Muscle of back (tissue), 11 donors: ENCODE data around the gene HSD17B12. TPM values are rescaled to one million over a fixed set of nuclear protein-coding genes. Genes with fewer than 3 reads are reported as not detected.

Experiments used
- DNase-seq, 3 donors: peaks; one replicate each; pipeline versions ENCODE4 v3.0.0 to v3.0.0-alpha.2; 2013
- polyA plus RNA-seq, 10 donors: library from polyadenylated mRNA; unstranded; fragments of 120-200 nt; gene quantifications; one replicate each; pipeline ENCODE4 v1.2.1, GENCODE V29; 2013; ENCODE audit not compliant: insufficient read length in 10 of 10

Gene HSD17B12
- polyA plus RNA-seq, 10 donors = 28.9 to 44.3 (median 38.0) TPM

DNA sequence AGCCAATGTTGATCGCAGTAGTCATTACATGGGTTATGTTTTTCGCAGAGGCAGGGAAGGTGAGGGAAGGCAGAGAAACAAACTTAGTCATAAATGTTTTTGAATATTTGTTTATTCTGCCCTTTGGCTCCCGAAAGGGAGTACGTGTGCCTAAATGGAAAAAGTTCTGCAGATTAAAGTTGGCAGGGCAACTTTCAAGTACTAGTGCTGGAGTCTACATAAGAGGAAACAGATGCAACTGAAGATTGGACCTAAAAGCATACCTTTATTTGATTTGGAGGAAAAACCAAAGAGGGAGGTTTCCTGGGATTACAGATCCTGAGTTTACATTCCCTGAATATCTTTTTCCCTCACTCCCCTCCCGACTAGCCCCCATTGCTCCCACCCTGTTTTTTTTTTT, 5.7 kb downstream of the HSD17B12 start:
- DNase-seq = no peak

DNA sequence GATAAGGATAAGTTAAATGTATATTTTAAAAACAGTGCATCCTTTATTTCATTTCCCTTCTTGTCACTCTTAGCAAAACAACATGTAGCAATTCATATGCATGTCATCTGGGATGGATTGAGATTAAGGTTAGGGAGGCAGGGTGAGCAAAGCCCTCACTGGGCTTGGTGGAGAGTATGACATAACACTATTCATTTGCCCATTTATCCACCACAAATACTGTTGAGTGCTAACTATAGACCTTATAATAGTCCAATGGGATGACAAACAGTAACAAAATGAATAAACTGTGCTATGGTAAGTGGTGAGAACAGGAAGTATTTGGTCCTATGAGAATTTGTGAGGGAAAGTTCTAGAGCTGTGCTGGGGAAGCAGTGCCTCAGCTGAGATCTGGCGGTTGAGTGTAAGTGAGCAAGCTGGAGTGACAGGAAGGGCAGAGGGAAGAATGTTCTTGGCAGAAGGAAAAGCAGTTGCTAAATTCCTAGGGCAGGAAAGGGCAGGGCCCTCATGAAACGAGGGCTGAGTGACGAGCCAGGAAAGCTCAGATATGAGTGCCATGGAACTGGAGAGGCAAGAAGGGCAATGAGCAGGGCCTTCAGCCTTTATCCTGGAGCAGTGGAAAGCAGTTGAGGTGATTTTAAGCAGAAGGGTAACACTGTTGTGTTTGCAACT, 6.7 kb downstream of the HSD17B12 start:
- peak in 2 of 3 donors; percentile 1 to 7 for DNase-seq

DNA sequence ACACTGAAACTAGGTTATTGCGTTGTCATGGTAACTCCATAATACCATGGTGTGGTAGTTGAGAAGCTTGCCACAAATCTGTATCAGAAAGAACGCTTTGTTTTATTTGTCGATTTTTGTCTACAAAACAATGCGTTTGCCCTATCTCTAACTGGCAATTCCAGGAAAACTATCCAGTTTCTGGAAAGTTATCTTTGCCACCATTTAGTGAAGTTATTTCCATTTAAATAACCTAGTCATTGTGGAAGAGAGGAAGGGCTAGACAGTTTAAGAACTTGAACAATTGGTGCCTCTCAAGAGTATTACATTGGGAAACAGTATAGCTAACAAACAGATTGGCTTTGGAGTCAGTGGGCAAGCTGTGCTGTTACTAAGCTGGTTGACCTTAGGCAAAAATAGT, 7.9 kb downstream of the HSD17B12 start:
- no peak for DNase-seq

- DNase-seq = no peak
Measured at GRCh38 chr11:43689167-43689566, 8.6 kb downstream of the HSD17B12 start.

- DNase-seq = no peak
Measured at GRCh38 chr11:43690929-43691725, 10.6 kb downstream of the HSD17B12 start.

GRCh38 chr11:43691806-43692205, 11.3 kb downstream of the HSD17B12 start:
- DNase-seq = no peak

DNA sequence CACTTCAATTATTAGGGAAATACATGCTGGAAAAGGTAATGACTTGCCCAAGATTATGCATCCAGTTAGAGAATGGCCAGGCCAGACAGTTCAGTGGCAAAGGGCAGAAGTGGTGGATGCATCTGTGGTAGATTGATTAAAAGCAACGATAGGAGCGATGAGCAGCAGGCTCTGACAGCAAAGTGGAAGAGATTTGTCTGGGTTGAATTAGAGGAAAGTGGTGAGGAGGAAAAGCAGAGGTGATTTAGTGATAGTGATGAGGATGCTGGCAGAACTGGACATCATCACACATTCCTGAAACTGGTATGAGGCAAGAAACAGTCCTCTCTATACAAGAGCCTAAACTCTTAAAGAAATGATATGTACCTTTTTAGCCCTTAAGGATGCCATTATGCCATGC, 12.5 kb downstream of the HSD17B12 start:
- no peak for DNase-seq

GRCh38 chr11:43693731-43694130, 13.2 kb downstream of the HSD17B12 start:
- DNase-seq = no peak

GRCh38 chr11:43694477-43694876, 13.9 kb downstream of the HSD17B12 start:
- DNase-seq = no peak

DNA sequence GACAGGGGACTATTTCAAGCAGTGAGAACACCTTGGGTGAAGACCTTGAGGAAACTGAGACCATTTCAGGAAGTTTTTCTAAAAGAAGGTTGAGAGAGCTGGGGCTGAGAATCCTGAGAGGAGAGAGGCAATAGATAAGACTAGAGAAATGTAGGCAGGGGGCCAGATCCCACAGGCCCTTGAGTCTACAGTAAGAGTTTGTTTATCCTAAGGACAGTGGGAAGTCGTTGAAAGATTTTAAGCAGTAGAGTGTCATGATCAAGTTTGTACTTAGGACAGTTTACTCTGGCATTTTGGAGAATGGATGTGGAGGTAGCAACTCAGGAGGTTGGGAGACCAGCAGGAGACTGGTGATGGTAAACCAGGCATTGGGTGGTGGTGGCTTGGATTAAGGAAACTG, 17.1 kb downstream of the HSD17B12 start:
- peak in 1 of 3 donors; percentile 3 for DNase-seq

- no peak for DNase-seq
Measured at GRCh38 chr11:43699870-43700269, 19.3 kb downstream of the HSD17B12 start.

- no peak for DNase-seq
Measured at GRCh38 chr11:43706631-43707030, 26.1 kb downstream of the HSD17B12 start.

DNA sequence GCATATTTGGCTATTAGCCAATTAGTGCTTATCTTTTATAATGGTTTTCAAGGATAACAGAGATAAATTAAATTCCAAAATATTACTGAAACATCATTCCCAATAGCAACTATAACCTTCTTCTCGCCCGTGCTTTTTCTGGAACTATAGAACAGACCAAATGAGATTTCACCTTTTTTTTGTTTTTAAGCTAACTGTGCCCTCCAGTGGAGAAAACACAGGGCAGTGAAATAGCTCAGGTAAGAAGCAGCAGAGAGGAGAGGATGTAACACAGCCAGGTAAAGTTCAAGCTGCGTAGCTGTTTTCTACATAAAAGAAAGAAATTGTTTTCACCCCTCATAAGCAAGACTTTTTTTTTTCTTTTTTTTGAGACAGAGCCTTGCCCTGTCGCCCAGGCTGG, 28.2 kb downstream of the HSD17B12 start:
- DNase-seq = no peak

DNA sequence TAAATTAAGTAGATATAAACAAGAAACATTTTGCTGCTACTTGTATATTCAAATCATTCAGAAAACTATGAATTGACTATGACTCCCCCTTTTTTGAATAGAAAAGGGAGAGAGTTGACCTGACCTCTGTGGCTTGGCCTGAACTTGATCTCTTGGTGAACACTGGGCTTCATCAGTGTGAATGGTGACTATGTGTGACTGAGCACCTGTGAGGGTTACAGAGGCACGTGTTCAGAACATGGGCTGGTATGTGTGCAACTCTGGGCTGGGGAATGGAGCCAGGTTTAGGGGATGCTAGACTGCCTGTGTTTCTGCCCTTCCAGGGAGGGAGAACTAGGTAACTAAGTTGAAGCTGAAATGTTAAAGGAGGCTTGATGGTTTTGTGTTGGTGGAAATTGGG, 29.2 kb downstream of the HSD17B12 start:
- DNase-seq = no peak

DNA sequence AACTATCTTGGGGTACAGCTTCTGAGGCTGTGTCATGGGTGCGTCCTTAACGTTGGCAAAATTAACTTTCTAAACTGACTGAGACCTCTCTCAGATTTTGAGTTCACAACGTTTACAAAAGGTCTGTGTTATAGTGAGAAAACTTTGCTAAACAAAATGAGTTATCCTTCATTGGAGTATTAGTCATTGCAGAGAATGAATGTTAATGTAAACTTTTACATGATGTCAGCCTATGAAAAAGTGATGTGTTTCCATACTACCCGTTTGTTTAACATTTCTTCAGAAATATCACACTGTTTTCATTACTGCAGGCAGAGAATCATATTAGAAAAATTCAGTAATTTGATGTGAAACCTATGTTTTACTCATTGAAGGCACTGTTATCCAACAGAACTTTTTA, 32.1 kb downstream of the HSD17B12 start:
- DNase-seq = peak in 1 of 3 donors; percentile 12

- DNase-seq = no peak
Measured at GRCh38 chr11:43718373-43718772, 37.8 kb downstream of the HSD17B12 start.

GRCh38 chr11:43723617-43724016, 43.1 kb downstream of the HSD17B12 start:
- DNase-seq = no peak

DNA sequence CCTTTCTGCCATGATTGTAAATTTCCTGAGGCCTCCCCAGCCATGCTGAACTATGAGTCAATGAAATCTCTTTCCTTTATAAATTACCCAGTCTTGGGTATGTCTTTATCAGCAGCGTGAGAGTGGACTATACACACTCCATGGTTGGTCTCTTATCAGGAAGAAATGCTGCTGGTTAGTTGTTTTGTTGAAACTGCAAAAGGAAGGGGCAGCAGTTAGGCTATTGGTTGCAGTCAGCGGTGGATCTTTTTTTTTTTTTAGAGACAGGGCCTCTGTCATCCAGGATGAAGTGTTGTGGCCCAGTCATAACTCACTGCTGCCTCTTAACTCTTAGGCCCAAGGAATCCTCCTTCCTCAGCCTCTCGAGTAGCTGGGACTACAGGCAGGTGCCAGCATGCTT, 51.7 kb downstream of the HSD17B12 start:
- DNase-seq = no peak

GRCh38 chr11:43734256-43734655, 53.7 kb downstream of the HSD17B12 start:
- no peak for DNase-seq

GRCh38 chr11:43735115-43735514, 54.6 kb downstream of the HSD17B12 start:
- DNase-seq = no peak

- DNase-seq = peak in 1 of 3 donors; percentile 54
Measured at GRCh38 chr11:43735961-43736360, 55.4 kb downstream of the HSD17B12 start.

GRCh38 chr11:43736502-43737200, 56.1 kb downstream of the HSD17B12 start:
- peak; percentile 24 to 74 (median 30) for DNase-seq

DNA sequence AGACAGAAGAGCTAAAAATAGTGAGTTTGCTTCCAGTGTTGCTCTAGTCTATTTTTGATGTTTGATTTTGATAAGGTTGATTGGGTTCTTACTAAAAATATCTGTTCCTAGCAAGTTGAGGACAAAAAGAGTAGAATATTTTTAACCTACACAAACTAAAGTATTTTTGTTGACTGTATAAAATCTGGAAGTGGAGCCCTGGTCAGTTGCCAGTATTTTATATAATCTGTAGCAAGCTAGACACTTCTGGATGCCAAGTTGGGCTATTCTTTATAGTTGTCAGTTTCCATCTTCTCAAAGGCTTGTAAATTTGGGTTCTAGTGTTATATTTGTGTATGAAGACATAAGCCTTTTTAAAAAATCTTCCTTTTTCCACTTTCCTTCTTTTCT, 56.7 kb downstream of the HSD17B12 start:
- no peak for DNase-seq
